GM21786 (cell line): ENCODE measurements around the gene FOLR2.

Experiments
- ATAC-seq: cut with Tn5 transposase; IDR thresholded peaks from one replicate; pipeline ENCODE4 v1.9.1; 2021; ENCODE audit not compliant: unreplicated experiment

Gene FOLR2

GRCh38 chr11:72239849-72240460 is 23.4 kb downstream of the FOLR2 start:
- ATAC-seq: no peak

GRCh38 chr11:72240461-72241290 is 24.1 kb downstream of the FOLR2 start:
- no peak for ATAC-seq

GRCh38 chr11:72241291-72241781 is 24.7 kb downstream of the FOLR2 start:
- no peak for ATAC-seq

- no peak for ATAC-seq
Measured at GRCh38 chr11:72242141-72242540, 25.5 kb downstream of the FOLR2 start.

GRCh38 chr11:72243173-72244059 is 26.8 kb downstream of the FOLR2 start:
- no peak for ATAC-seq

- no peak for ATAC-seq
Measured at GRCh38 chr11:72244060-72244360, 27.4 kb downstream of the FOLR2 start, which contains the start of gene PHOX2A. Gene PHOX2A, minus strand, starts transcription at chr11:72244176. Its CDS starts 172 bp downstream, at chr11:72244004.

- ATAC-seq: no peak
Measured at GRCh38 chr11:72244361-72245262, 28.0 kb downstream of the FOLR2 start.

- no peak for ATAC-seq
Measured at GRCh38 chr11:72245263-72245816, 28.7 kb downstream of the FOLR2 start.

GRCh38 chr11:72247584-72247983 is 31.0 kb downstream of the FOLR2 start:
- ATAC-seq: no peak

- no peak for ATAC-seq
Measured at GRCh38 chr11:72249961-72250360, 33.4 kb downstream of the FOLR2 start.

GRCh38 chr11:72250661-72251464 is 34.3 kb downstream of the FOLR2 start:
- no peak for ATAC-seq

GRCh38 chr11:72251614-72252013 is 35.0 kb downstream of the FOLR2 start:
- ATAC-seq: no peak

- ATAC-seq: no peak
Measured at GRCh38 chr11:72253392-72253791, 36.8 kb downstream of the FOLR2 start.

- no peak for ATAC-seq
Measured at GRCh38 chr11:72254299-72254993, 37.9 kb downstream of the FOLR2 start.

GRCh38 chr11:72257570-72257969 is 41.0 kb downstream of the FOLR2 start:
- ATAC-seq: no peak

GRCh38 chr11:72259490-72259889 is 42.9 kb downstream of the FOLR2 start:
- no peak for ATAC-seq

- ATAC-seq: no peak
Measured at GRCh38 chr11:72260574-72260973, 44.0 kb downstream of the FOLR2 start.

GRCh38 chr11:72263361-72263760 is 46.8 kb downstream of the FOLR2 start:
- ATAC-seq: no peak

- no peak for ATAC-seq
Measured at GRCh38 chr11:72265951-72266350, 49.4 kb downstream of the FOLR2 start.
